Activated T-helper 17 cell treated with anti-CD3 and anti-CD28 coated beads, Interleukin-2, amount 50 U/mL, for 72 hours (primary cell): ENCODE measurements around the gene VWA5B1. TPM values are rescaled to one million over a fixed set of nuclear protein-coding genes. Genes with fewer than 3 reads are reported as not detected.

ENCODE experiments used
- ATAC-seq: fragments of 150-1000 bp; cut with Tn5 transposase; replicated peaks from 2 replicates; pipeline ENCODE4 v1.10.0; 2021; ENCODE audit warnings: mild to moderate bottlenecking, moderate library complexity
- H3K27ac Mint-ChIP-seq: one replicate; pipeline ENCODE4 v1.8.0; 2022; ENCODE audit warnings: mixed read lengths
- H3K27me3 Mint-ChIP-seq: one replicate; pipeline ENCODE4 v1.8.0; 2022; ENCODE audit warnings: mixed read lengths
- H3K36me3 Mint-ChIP-seq: one replicate; pipeline ENCODE4 v1.8.0; 2022; ENCODE audit warnings: low read depth, mild to moderate bottlenecking, mixed read lengths
- H3K4me1 Mint-ChIP-seq: one replicate; pipeline ENCODE4 v1.8.0; 2022; ENCODE audit warnings: mixed read lengths
- H3K4me3 Mint-ChIP-seq: one replicate; pipeline ENCODE4 v1.8.0; 2022; ENCODE audit warnings: mild to moderate bottlenecking, mixed read lengths
- H3K9me3 Mint-ChIP-seq: one replicate; pipeline ENCODE4 v1.8.0; 2022; ENCODE audit warnings: mixed read lengths
- total RNA-seq, 2 donors: library from RNA; stranded (reverse); gene quantifications; one replicate each; pipeline ENCODE4 v1.2.3, GENCODE V29; 2022

VWA5B1 gene, protein sequence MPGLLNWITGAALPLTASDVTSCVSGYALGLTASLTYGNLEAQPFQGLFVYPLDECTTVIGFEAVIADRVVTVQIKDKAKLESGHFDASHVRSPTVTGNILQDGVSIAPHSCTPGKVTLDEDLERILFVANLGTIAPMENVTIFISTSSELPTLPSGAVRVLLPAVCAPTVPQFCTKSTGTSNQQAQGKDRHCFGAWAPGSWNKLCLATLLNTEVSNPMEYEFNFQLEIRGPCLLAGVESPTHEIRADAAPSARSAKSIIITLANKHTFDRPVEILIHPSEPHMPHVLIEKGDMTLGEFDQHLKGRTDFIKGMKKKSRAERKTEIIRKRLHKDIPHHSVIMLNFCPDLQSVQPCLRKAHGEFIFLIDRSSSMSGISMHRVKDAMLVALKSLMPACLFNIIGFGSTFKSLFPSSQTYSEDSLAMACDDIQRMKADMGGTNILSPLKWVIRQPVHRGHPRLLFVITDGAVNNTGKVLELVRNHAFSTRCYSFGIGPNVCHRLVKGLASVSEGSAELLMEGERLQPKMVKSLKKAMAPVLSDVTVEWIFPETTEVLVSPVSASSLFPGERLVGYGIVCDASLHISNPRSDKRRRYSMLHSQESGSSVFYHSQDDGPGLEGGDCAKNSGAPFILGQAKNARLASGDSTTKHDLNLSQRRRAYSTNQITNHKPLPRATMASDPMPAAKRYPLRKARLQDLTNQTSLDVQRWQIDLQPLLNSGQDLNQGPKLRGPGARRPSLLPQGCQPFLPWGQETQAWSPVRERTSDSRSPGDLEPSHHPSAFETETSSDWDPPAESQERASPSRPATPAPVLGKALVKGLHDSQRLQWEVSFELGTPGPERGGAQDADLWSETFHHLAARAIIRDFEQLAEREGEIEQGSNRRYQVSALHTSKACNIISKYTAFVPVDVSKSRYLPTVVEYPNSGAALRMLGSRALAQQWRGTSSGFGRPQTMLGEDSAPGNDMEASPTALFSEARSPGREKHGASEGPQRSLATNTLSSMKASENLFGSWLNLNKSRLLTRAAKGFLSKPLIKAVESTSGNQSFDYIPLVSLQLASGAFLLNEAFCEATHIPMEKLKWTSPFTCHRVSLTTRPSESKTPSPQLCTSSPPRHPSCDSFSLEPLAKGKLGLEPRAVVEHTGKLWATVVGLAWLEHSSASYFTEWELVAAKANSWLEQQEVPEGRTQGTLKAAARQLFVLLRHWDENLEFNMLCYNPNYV
- under 1 TPM in 1 of 2 donors, not detected in 1; 0.05 TPM for total RNA-seq

DNA sequence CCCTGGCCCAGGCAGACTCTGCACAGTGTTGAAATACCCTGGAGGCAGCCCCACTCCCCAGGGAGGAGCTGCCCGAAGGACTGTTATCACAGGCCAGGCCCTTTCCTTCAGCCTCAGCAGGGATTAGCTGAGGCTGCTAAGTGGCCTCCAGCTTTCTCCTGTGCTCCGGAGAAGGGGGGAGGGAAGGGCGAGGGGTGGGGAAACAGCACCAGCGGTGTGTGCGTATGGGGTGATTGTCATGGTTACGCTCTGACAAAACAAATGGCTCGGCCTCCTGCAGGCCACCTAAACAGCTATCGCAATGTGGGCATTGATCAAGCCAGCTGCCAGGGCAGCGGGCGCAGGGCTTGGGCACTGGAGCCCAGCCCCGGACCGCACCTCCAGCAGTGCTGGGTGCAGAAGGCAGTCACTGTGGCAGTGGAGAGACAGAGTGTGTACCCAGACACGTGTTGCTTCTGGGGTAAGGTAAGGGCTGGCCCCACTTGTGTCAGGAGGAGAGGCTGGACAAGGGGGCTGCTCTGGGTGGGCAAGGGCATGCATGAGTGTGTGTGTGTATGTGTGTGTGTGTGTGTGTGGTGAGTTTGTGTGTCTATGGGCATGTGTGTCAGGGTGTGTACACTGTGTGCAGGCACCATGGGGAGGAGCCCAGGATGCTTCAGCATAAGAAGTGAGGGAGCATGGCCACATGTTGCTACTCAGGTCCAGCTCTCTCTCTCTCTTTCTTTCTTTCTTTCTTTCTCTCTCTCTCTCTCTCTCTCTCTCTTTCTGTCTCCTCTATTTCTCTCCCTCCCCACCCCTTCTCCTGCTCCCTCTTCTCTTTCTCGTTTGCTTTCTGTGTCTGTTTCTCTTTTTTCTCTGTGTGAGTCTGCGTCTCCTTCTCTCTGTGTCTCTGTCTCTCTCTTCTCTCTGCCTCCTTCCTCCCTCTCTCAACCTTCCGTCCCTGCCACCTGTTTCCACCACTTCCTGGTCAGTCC is at the start of gene VWA5B1:
TSS of gene VWA5B1 (plus strand) at position 252 of the 974 bp plus-strand sequence. CDS start 19,727 bp downstream, outside the sequence.
- H3K27me3 Mint-ChIP-seq = peaks cover 59% of the 10 kb centered on the region
- H3K27ac Mint-ChIP-seq = no peak within 1 kb of the TSS
- H3K36me3 Mint-ChIP-seq = no peaks in the 10 kb centered on the region
- H3K4me3 Mint-ChIP-seq = peak within 1 kb of the TSS; percentile 23
- no peaks in the 10 kb centered on the region for H3K9me3 Mint-ChIP-seq
- ATAC-seq = no peak
- H3K4me1 Mint-ChIP-seq = peaks cover 7% of the 10 kb centered on the region

DNA sequence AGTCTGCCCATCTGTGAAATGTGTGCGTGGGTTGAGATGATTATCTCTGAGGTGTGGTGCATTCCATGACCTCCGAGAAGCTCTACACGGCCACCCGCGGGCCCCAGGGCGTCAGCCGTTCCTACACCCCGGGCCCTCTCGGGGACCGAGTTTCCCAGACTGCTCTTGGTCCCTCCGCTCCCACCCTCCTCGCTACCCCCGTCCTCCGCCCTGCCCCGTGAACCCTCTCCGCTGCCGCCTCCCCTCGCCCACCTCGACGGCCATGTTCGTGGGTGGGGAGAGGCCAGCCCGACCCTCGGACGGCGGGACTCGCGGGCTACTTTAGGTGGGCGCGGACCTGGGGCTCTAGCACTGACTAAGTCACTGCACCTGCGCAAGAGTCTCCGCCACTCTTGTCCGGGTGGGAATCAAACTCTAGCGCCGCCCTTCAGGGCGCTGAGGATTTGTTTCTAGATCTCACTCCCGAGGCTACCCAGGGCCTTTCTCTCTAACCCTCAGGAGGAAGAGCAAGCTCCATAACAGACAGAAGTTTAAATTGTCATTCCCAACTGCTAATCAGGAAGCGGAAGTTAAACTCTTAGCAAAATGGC is 47.7 kb upstream of the VWA5B1 start:
- H3K36me3 Mint-ChIP-seq = no peaks in the 10 kb centered on the region
- no peak for ATAC-seq

DNA sequence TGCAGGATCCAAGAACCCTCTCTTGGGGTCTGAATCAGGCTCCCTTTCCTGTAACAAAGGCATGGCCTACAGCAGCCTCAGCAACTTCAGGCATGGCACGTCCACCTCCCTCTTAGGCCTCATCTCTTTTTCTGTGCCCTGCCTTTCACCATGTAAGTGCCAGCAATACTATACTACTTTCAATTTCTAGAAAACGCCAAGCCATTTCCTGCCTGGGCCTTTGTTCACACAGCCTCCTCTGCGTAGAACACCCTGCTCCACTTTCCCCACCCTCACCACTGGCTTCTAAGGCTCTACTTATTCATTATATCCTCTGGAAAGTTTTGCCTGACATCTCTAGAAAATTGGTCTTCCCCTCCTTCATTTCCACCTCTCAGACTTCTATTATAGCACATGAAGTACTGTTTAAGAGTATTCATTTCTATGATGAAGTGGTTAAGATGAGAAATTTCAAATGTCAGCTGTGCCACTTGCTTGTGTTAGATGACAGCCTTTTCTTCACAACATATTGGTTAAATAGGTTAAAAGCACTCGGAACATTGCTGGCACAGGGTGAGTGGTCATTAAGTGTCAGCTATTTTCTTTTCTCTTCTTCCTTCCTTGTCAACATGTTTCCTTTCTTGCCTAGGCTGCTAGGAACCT is 41.6 kb upstream of the VWA5B1 start:
- Mint-ChIP-seq H3K27me3 (no peaks in the 10 kb centered on the region), H3K36me3 (no peaks in the 10 kb centered on the region), H3K27ac (peak overlapping the region; percentile 87), H3K9me3 (no peaks in the 10 kb centered on the region), H3K4me1 (peaks cover 20% of the 10 kb centered on the region), H3K4me3 (peak overlapping the region; percentile 74)
- ATAC-seq = peak; percentile 90

More for the DNA sequence above, 47.7 kb upstream of the VWA5B1 start:
- Mint-ChIP-seq H3K4me1 (no peaks in the 10 kb centered on the region), H3K27me3 (peaks cover 18% of the 10 kb centered on the region), H3K9me3 (no peaks in the 10 kb centered on the region), H3K27ac (no peak overlapping the region), H3K4me3 (no peak overlapping the region)

DNA sequence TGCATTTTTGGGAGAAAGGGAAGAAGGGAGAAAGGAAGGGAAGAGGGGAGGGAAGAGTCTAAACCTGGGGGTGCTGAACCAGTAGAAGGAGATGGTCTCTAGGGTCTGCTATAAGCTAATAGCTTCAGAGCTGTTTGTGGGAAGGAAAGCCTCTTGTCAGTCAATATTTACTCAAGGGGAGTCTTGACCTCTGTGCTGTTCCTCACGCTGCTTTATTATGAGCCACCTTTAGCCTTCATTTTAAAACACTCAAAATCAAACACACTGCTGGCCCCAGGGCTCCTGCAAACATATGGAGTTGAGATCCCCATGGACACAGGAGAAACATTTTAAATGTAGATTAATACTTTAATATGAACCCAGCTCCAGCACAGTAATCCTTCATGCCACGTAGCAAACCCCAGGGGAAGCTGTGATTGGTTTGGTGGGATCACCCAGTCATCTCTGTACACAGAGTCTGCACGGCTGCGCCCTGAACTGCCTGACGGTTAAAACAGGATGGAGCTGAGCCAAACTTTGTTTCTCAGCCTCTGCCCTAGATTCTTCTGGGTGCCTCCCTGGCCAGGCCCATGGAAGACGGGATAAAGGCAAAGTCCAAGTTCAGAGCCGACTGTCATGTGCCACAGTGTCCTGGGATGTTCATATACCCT is 40.2 kb upstream of the VWA5B1 start:
- Mint-ChIP-seq H3K9me3 (no peaks in the 10 kb centered on the region), H3K4me1 (peaks cover 20% of the 10 kb centered on the region), H3K36me3 (no peaks in the 10 kb centered on the region), H3K4me3 (peak overlapping the region; percentile 74), H3K27ac (peak overlapping the region; percentile 87), H3K27me3 (no peaks in the 10 kb centered on the region)
- ATAC-seq = peak; percentile 61

DNA sequence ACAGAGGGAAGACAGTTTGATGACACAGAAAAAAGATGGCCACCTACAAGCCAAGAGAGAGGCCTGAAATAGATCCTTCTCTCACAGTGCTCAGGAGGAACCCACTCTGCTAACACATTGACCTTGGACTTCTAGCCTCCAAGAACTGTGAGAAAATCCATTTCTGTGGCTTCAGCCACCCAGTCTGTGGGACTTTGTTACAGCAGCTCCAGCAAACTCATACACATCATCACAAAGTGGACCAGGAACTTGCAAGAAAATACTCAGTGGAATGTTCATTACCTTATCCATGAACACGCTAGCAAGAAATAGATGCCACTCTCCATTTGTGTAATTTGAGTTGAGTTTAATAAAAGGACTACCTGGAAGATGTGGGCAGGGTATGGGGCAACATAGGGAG is 38.1 kb upstream of the VWA5B1 start:
- Mint-ChIP-seq H3K27me3 (peaks cover 5% of the 10 kb centered on the region), H3K4me3 (no peak overlapping the region), H3K36me3 (no peaks in the 10 kb centered on the region), H3K27ac (no peak overlapping the region), H3K4me1 (peaks cover 20% of the 10 kb centered on the region), H3K9me3 (no peaks in the 10 kb centered on the region)
- no peak for ATAC-seq

DNA sequence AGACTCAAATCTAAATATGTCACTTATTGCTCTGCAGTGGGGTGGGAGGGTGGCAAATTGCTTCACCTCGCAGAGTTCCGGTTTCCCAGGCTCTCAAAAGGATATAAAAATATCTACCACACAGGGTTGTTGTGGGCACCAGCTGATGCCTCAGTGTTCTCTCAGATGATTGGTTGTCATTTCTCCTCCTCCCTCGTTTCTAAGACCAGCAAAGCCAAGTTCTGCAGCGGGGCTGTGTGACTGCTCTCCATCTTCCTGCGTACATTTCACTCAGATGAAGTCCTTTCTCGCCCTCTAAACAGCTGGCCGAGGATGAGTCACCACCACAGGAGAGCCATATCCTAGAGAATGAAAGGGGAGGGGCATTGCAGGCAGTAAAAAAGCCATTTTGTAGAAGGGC is 35.0 kb upstream of the VWA5B1 start:
- no peak overlapping the region for H3K27ac Mint-ChIP-seq
- H3K4me1 Mint-ChIP-seq = peaks cover 4% of the 10 kb centered on the region
- H3K27me3 Mint-ChIP-seq = peaks cover 9% of the 10 kb centered on the region
- no peak overlapping the region for H3K4me3 Mint-ChIP-seq
- no peaks in the 10 kb centered on the region for H3K36me3 Mint-ChIP-seq
- ATAC-seq = peak; percentile 26
- H3K9me3 Mint-ChIP-seq = no peaks in the 10 kb centered on the region

DNA sequence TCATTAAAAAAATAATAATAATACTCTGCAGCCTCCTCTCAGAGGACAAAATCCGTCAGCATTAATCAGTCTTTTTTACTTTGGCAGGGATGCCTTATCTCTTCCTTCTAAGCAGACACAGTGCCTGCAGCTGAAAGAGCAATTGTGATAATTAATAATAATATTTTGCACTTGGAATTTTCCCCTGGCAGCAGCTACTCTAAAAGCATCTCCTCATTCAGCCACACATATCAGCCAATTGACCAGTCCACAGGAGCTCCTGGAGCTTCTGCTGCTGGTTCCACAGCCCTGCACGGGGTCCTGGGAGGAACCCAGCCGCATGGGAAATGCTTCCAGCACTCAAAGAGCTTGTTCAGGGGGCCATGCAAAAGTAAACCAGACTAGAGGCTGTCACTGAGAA is 31.0 kb upstream of the VWA5B1 start:
- Mint-ChIP-seq H3K4me1 (no peaks in the 10 kb centered on the region), H3K4me3 (no peak overlapping the region), H3K27ac (no peak overlapping the region), H3K9me3 (no peaks in the 10 kb centered on the region), H3K27me3 (peaks cover 17% of the 10 kb centered on the region), H3K36me3 (no peaks in the 10 kb centered on the region)
- no peak for ATAC-seq

DNA sequence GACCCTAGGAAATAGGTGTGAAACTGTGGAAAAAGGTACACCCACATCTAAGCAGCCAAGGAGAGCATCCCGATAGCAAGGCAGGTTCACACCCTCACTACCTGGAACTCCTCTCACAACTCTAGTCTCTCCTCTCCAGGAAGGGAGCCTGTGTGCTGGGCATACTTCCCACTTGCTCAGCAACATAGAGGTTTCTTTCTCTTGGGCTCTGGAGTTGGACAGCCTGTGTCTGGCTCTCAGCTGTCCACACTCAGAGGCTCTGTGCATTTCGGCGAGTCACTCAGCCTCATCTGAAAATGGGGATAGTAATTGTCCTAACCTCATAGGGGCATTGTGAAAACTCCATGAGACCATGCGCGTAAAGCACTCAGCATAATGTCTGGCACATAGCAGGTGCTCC is 29.6 kb upstream of the VWA5B1 start:
- H3K4me1 Mint-ChIP-seq = no peaks in the 10 kb centered on the region
- H3K27me3 Mint-ChIP-seq = peaks cover 12% of the 10 kb centered on the region
- no peaks in the 10 kb centered on the region for H3K9me3 Mint-ChIP-seq
- H3K36me3 Mint-ChIP-seq = no peaks in the 10 kb centered on the region
- H3K27ac Mint-ChIP-seq = no peak overlapping the region
- no peak overlapping the region for H3K4me3 Mint-ChIP-seq
- no peak for ATAC-seq

DNA sequence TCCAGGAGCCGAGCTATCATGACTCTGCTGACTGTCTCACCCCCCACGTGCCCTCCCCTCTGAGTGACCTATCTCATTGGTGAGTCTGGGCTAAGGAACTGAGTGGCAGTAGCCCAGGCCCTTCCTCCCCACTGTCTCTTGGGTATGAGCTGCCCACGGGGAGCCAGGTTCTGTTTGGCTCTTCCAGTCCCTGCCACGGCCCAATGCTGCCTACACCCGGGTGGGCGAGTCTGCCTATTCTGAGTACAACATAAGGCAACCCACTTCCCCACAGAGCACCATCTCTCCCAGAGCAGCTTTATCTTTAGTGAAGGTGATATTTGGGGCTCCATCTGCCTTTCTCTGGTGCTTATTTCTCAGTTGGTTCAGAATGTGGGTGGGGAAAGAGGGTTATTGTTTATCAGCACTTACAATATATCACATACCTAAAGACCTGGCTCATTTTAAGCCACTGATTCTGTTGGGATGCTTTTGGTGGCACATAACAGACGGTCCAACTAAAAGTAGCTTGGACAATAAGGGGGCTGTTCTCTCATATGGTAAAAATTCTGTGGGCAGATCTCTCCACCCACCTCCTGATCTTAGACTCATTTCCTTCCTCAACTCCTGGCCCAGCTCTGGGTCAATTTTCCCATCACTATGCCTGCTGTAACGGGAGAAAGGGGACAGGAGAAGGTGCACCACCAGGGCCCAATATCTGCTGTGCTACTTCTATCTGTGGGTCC is 27.7 kb upstream of the VWA5B1 start:
- no peaks in the 10 kb centered on the region for H3K4me1 Mint-ChIP-seq
- H3K27ac Mint-ChIP-seq = no peak overlapping the region
- no peaks in the 10 kb centered on the region for H3K36me3 Mint-ChIP-seq
- H3K27me3 Mint-ChIP-seq = peaks cover 14% of the 10 kb centered on the region
- ATAC-seq = no peak
- no peak overlapping the region for H3K4me3 Mint-ChIP-seq
- H3K9me3 Mint-ChIP-seq = no peaks in the 10 kb centered on the region

DNA sequence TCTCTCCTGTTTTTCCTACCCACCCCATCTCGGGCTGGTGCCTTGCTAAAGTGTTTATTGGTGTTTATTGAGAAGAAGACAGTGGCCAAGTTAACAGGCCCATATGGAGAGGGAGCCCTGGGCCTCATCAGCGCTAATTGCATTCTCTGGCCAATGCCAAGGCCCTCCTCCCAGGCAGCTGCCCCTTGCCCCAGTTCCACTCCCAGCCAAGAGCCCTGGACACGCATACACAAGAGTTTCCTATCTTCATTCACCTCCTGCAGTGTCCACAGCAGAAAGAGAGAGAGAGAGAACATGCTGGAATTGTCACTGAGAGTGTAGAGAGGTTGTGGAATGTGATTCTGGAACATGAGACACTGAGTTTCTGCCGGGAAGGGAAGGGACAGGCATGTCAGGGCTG is 25.4 kb upstream of the VWA5B1 start:
- Mint-ChIP-seq H3K4me1 (no peaks in the 10 kb centered on the region), H3K9me3 (no peaks in the 10 kb centered on the region), H3K4me3 (no peak overlapping the region), H3K27me3 (peaks cover 19% of the 10 kb centered on the region), H3K27ac (no peak overlapping the region), H3K36me3 (no peaks in the 10 kb centered on the region)
- ATAC-seq = no peak

DNA sequence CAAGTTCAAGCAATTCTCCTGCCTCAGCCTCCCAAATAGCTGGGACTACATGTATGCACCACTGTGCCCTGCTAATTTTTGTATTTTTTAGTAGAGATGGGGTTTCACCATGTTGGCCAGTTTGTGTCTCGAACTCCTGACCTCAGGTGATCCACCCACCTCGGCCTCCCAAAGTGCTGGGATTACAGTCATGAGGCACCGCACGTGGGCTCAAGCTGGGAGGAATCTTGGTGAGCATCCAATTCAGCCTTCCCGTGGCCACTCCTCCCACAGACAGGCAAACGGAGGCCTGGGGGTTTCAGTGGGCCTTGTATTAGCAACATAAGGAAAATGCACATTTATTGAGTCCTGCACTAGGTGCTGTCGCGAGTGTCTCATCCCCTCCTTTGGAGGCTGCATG is 24.5 kb upstream of the VWA5B1 start:
- H3K36me3 Mint-ChIP-seq = no peaks in the 10 kb centered on the region
- ATAC-seq = no peak

DNA sequence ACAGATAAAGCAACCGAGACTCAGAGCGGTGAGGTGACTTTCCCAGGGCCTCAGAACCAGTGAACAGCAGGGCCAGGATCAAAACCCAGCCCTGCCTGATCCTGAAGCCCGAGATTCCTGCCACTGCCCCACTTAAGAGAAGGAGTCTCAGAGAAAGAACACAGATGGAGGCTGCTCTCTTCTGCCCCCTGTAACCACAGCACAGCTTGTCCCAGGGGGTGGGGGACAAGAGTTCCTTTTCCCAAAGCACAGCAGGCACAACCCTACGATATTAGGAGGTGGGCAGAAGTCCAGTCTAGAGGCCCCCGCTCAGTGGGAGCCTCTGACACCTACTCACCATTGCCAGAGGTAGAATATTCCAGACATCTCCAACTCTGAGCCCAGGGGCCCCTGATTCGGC is 24.0 kb upstream of the VWA5B1 start:
- no peak for ATAC-seq
- H3K27me3 Mint-ChIP-seq = peaks cover 27% of the 10 kb centered on the region

More for the DNA sequence above, 24.5 kb upstream of the VWA5B1 start:
- no peaks in the 10 kb centered on the region for H3K4me1 Mint-ChIP-seq
- peaks cover 27% of the 10 kb centered on the region for H3K27me3 Mint-ChIP-seq
- H3K4me3 Mint-ChIP-seq = no peak overlapping the region
- no peaks in the 10 kb centered on the region for H3K9me3 Mint-ChIP-seq
- no peak overlapping the region for H3K27ac Mint-ChIP-seq

More for the DNA sequence above, 24.0 kb upstream of the VWA5B1 start:
- Mint-ChIP-seq H3K27ac (no peak overlapping the region), H3K9me3 (no peaks in the 10 kb centered on the region), H3K4me3 (no peak overlapping the region), H3K4me1 (no peaks in the 10 kb centered on the region), H3K36me3 (no peaks in the 10 kb centered on the region)
